PC-3 (cell line): ENCODE data around the gene CXCR6. TPM values are rescaled to one million over a fixed set of nuclear protein-coding genes. Genes with fewer than 3 reads are reported as not detected.

Source experiments
- ATAC-seq: fragments of 200-7000 bp; cut with Tn5 transposase; 2 replicates; pipeline ENCODE4 v1.9.1; 2020; ENCODE audit warnings: mild to moderate bottlenecking, moderate library complexity
- BruUV-seq: library from RNA; stranded (reverse); fragments of 400-500 nt; replicated peaks from 2 replicates; lab custom pipeline; 2021; lab: Mats Ljungman, UMichigan
- CTCF ChIA-PET: fragments of 300-600 bp; sonication (Branson Sonifier 250); formaldehyde crosslinking; loops from one replicate; lab custom pipeline; 2022; ENCODE audit warnings: antibody characterized with exemption; lab: Charles Lee
- POLR2A ChIA-PET: fragments of 300-600 bp; sonication (Branson Sonifier 250); formaldehyde crosslinking; loops from one replicate; lab custom pipeline; 2022; ENCODE audit warnings: antibody characterized with exemption; ENCODE audit not compliant: unreplicated experiment; lab: Charles Lee
- DNase-seq: peaks from one replicate; pipeline ENCODE4 v3.0.0-alpha.2; 2015
- H2AFZ ChIP-seq: fragments of 300-600 bp; sonication (generic); 2 replicates; pipeline ENCODE4 v1.6.0; 2016; ENCODE audit warnings: antibody characterized with exemption, low read length
- H3F3A ChIP-seq: fragments of 300-600 bp; sonication (generic); one replicate; pipeline ENCODE4 v1.6.0; 2017; ENCODE audit warnings: antibody characterized with exemption, low read length, control low read depth, mild to moderate bottlenecking; ENCODE audit not compliant: unreplicated experiment
- H3K27ac ChIP-seq: fragments of 300-600 bp; sonication (generic); 2 replicates; pipeline ENCODE4 v1.5.1; 2016; ENCODE audit warnings: mild to moderate bottlenecking, low read length
- H3K27me3 ChIP-seq: fragments of 300-600 bp; sonication (generic); 2 replicates; pipeline ENCODE4 v1.6.1; 2016; ENCODE audit warnings: low read length, mixed read lengths
- H3K36me3 ChIP-seq: fragments of 300-600 bp; sonication (generic); 2 replicates; pipeline ENCODE4 v1.6.1; 2016; ENCODE audit warnings: low read depth, mixed run types, low read length, mixed read lengths
- H3K4me1 ChIP-seq: fragments of 300-600 bp; sonication (generic); 2 replicates; pipeline ENCODE4 v1.5.1; 2016; ENCODE audit warnings: low read length; ENCODE audit not compliant: insufficient read depth
- H3K4me2 ChIP-seq: fragments of 300-600 bp; sonication (generic); 2 replicates; pipeline ENCODE4 v1.6.0; 2016; ENCODE audit warnings: low read length
- H3K4me3 ChIP-seq: fragments of 300-600 bp; sonication (generic); 2 replicates; pipeline ENCODE4 v1.5.1; 2016; ENCODE audit warnings: mild to moderate bottlenecking, low read length, mixed read lengths
- H3K79me2 ChIP-seq: fragments of 300-600 bp; sonication (generic); 2 replicates; pipeline ENCODE4 v1.6.1; 2017; ENCODE audit warnings: low read length, mixed read lengths
- H3K9ac ChIP-seq: fragments of 300-600 bp; sonication (generic); 2 replicates; pipeline ENCODE4 v1.6.0; 2016; ENCODE audit warnings: mild to moderate bottlenecking, low read length
- H3K9me2 ChIP-seq: fragments of 300-600 bp; sonication (generic); replicated peaks from 2 replicates; pipeline ENCODE4 v1.6.1; 2016; ENCODE audit warnings: mixed run types, low read length, mixed read lengths
- H3K9me3 ChIP-seq: fragments of 300-600 bp; sonication (generic); 2 replicates; pipeline ENCODE4 v1.6.1; 2016; ENCODE audit warnings: low read length, mixed read lengths
- H4K20me1 ChIP-seq: fragments of 300-600 bp; sonication (generic); 2 replicates; pipeline ENCODE4 v1.6.1; 2016; ENCODE audit warnings: low read length, mixed read lengths
- CTCF ChIP-seq: fragments of 300-600 bp; sonication (generic); conservative IDR thresholded peaks from 2 replicates; pipeline ENCODE4 v1.5.1; 2017; ENCODE audit warnings: antibody characterized with exemption, low read depth, mild to moderate bottlenecking, low read length
- EZH2 ChIP-seq: fragments of 300-600 bp; sonication (generic); IDR thresholded peaks from one replicate; pipeline ENCODE4 v1.6.1; 2017; ENCODE audit warnings: antibody characterized with exemption, mild to moderate bottlenecking, low read length; ENCODE audit not compliant: unreplicated experiment
- EZH2phosphoT487 ChIP-seq: fragments of 300-600 bp; sonication (generic); IDR thresholded peaks from 2 replicates; pipeline ENCODE4 v1.6.1; 2018; ENCODE audit warnings: mild to moderate bottlenecking, antibody characterized with exemption, low read length, borderline replicate concordance
- intact Hi-C: fragments of 100-400 bp; cut with micrococcal nuclease; formaldehyde crosslinking; loops from 2 replicates; pipeline ENCODE4 v1.9.0; 2023
- total RNA-seq: library from RNA; depleted of rRNA; stranded (reverse); fragments of >200 nt; gene quantifications from 2 replicates; pipeline ENCODE4 v1.2.3, GENCODE V29; 2014

Gene CXCR6
- total RNA-seq, 1 experiment from 2014 or later, result not detected

- Histone ChIP-seq H3K36me3 (peaks cover 32% of the 10 kb centered on the region), H3K9me3 (no peaks in the 10 kb centered on the region), H3K27ac (no peak overlapping the region), H3K4me1 (peaks cover 31% of the 10 kb centered on the region), H3F3A (peaks cover 4% of the 10 kb centered on the region), H3K79me2 (no peaks in the 10 kb centered on the region), H2AFZ (no peak overlapping the region), H3K4me3 (no peak overlapping the region), H4K20me1 (no peaks in the 10 kb centered on the region), H3K9ac (no peak overlapping the region), H3K9me2 (no peaks in the 10 kb centered on the region), H3K27me3 (no peaks in the 10 kb centered on the region), H3K4me2 (0 out of 2 replicates have a peak overlapping the region, but pooled peaks have one; percentile 0)
- TF ChIP-seq EZH2phosphoT487, result no peak
- no peak for TF ChIP-seq EZH2
- no peak for TF ChIP-seq CTCF
- no TSS peak for BruUV-seq
- intact Hi-C loops, result no loop called here
- ChIA-PET CTCF (no interaction called here), POLR2A (no interaction called here)
- ATAC-seq, result peak; percentile 22; the same call in 1 of the 2 replicates
- peak; percentile 77 for DNase-seq
Measured at GRCh38 chr3:45978006-45978761, 34.9 kb downstream of the CXCR6 start.

- no peak overlapping the region for H3K4me3 ChIP-seq
- CTCF ChIA-PET, result no interaction called here
- peaks cover 42% of the 10 kb centered on the region for H3K36me3 ChIP-seq
- ATAC-seq (no peak), DNase-seq (no peak)
- H4K20me1 ChIP-seq, result no peaks in the 10 kb centered on the region
- no peak overlapping the region for H3K9ac ChIP-seq
- no peak overlapping the region for H3K4me2 ChIP-seq
- POLR2A ChIA-PET, result no interaction called here
- no peak overlapping the region for H2AFZ ChIP-seq
- H3F3A ChIP-seq, result no peaks in the 10 kb centered on the region
- H3K9me3 ChIP-seq, result no peaks in the 10 kb centered on the region
- no TSS peak for BruUV-seq
- H3K27ac ChIP-seq, result no peak overlapping the region
- no peak for TF ChIP-seq EZH2
- no peak for TF ChIP-seq CTCF
- no peak for TF ChIP-seq EZH2phosphoT487
- H3K79me2 ChIP-seq, result no peaks in the 10 kb centered on the region
- H3K4me1 ChIP-seq, result peaks cover 26% of the 10 kb centered on the region
- intact Hi-C loops, result no loop called here
- H3K9me2 ChIP-seq, result no peaks in the 10 kb centered on the region
- H3K27me3 ChIP-seq, result no peaks in the 10 kb centered on the region
Measured at GRCh38 chr3:45979378-45979777, 36.1 kb downstream of the CXCR6 start.

GRCh38 chr3:45980229-45980813 lies 37.1 kb downstream of the CXCR6 start:
- Histone ChIP-seq H4K20me1 (no peaks in the 10 kb centered on the region), H3K9ac (no peak overlapping the region), H3K27me3 (no peaks in the 10 kb centered on the region), H3K79me2 (peaks cover 7% of the 10 kb centered on the region), H3F3A (no peaks in the 10 kb centered on the region), H3K36me3 (peaks cover 44% of the 10 kb centered on the region), H3K4me1 (peaks cover 35% of the 10 kb centered on the region), H3K27ac (no peak overlapping the region), H3K9me3 (no peaks in the 10 kb centered on the region), H3K9me2 (no peaks in the 10 kb centered on the region), H3K4me2 (no peak overlapping the region), H2AFZ (no peak overlapping the region), H3K4me3 (no peak overlapping the region)
- BruUV-seq, result no TSS peak
- ChIA-PET CTCF (interaction anchor here (0.6 kb wide), 1 partner anchor 99 kb away, joined by 3 read pairs; no protein-coding TSS in a partner anchor), POLR2A (no interaction called here)
- no peak for ATAC-seq
- DNase-seq, result no peak
- TF ChIP-seq CTCF, result no peak
- intact Hi-C loops, result no loop called here
